ENCODE measurements around the gene DPF1. TPM values are rescaled to one million over a fixed set of nuclear protein-coding genes. Genes with fewer than 3 reads are reported as not detected.

The DPF1 gene
- total RNA-seq, 4 donors from 2014 or later = not detected

DNA sequence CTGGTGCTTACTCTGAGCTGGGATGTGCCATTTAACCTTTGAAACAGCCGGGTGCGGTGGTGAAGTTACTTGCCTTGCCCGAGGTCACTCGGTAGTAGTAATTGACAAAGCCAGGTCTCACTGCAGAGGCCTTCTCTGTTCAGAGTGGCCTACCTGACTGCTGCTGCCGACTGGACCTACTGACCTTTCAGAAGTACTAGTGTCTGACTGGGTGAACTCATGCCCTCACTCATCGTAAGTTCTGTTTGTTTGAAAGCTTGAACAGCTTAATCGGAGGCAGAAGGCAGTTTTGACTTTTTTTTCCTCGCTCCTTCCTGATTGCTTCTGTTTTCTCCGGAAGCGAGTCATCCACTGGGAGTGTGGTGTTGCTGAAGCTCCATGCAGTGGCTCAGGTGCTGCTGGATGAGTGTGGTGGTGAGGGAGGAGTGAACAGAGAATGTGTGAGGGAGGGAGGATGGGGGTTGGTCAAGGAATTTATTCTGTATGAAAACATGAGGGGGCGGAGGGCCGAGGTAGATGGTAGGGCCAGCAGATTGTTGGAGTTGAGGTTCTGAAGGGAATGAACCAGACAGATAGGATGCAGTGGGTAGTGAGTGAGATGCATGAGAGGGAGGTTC, 43.1 kb upstream of the DPF1 start:
- no peak overlapping the region for H3K4me3 ChIP-seq (ENCODE audit: low read depth, poor library complexity, severe bottlenecking)
- DNase-seq (ENCODE audit: low spot score in 2 of 2) = no peak
- intact Hi-C loops (cut with DNase I; ENCODE audit: low total_unique reads) = no loop called here
- TF ChIP-seq POLR2A (IDR thresholded peaks at IDR 0.05) = no peak
- TF ChIP-seq, protein P1, sequence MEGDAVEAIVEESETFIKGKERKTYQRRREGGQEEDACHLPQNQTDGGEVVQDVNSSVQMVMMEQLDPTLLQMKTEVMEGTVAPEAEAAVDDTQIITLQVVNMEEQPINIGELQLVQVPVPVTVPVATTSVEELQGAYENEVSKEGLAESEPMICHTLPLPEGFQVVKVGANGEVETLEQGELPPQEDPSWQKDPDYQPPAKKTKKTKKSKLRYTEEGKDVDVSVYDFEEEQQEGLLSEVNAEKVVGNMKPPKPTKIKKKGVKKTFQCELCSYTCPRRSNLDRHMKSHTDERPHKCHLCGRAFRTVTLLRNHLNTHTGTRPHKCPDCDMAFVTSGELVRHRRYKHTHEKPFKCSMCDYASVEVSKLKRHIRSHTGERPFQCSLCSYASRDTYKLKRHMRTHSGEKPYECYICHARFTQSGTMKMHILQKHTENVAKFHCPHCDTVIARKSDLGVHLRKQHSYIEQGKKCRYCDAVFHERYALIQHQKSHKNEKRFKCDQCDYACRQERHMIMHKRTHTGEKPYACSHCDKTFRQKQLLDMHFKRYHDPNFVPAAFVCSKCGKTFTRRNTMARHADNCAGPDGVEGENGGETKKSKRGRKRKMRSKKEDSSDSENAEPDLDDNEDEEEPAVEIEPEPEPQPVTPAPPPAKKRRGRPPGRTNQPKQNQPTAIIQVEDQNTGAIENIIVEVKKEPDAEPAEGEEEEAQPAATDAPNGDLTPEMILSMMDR (IDR thresholded peaks at IDR 0.05) = no peak
- 37 to 54% methylated on average over 12 of the region's 12 CpGs for whole genome bisulfite sequencing, 2 donors

DNA sequence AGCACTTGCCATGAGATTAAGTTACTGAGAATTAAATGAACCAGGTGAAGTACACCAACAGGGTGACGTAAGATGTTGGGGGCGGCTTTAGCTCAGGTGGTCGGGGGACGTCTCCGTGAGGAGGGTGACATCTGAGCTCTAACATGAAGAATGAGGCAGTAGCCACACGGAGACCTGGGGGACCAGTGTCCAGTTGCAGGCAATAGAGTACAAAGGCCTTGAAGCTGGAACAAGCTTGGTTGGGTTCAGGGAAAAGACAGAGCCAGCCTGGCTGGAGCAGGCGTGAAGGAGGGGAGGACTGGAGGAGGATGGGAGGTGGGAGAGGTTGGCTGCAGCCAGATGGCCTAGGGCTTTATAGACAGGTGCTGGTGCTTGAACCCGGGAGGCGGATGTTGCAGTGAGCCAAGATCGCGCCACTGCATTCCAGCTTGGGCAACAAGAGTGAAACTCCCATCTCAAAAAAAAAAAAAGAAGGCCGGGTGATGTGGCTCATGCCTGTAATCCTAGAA, 42.0 kb upstream of the DPF1 start:
- no peak for TF ChIP-seq POLR2A (IDR thresholded peaks at IDR 0.05)
- TF ChIP-seq, protein P1 (IDR thresholded peaks at IDR 0.05) = no peak
- intact Hi-C loops (cut with DNase I; ENCODE audit: low total_unique reads) = no loop called here
- 43 to 56% methylated on average over 12 of the region's 12 CpGs for WGBS, 2 donors
- no peak for DNase-seq (ENCODE audit: low spot score in 2 of 2)
- no peak overlapping the region for H3K4me3 ChIP-seq (ENCODE audit: low read depth, poor library complexity, severe bottlenecking)

DNA sequence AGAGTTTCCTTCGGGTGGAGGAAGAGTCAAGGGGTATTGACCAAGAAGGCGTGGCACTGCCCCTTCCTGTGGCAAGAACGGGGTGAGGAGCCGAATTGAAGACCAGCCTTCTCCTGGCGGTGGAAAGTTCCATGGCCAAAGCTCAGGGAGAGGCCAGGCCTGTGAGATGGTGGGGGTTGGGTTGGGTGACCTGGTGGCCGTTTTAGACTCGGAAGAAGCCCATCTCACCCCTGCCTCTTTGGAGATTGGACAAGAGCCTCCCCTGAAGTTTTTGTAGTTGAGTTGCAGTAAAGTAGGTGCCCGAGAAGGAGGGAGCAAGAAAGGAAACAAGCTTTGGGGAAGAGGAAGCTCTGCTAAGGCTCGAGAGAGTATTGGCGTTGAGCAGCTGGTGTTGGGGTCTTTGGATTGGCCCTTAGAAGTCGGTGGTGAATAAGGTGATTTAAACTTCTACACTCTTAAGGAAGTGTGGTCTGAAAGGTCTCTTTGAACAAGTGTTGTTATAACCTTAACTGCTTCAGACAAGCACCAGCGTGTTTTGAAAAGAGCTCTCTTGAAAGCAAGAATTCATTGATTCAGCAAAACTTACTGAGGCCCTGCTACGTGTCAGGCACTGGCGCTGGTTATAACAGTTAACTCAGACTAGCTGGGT, 41.3 kb upstream of the DPF1 start:
- DNase-seq (ENCODE audit: low spot score in 2 of 2) = no peak
- TF ChIP-seq POLR2A (IDR thresholded peaks at IDR 0.05) = no peak
- TF ChIP-seq, protein P1 (IDR thresholded peaks at IDR 0.05) = no peak
- 34 to 38% methylated on average over 14 of the region's 14 CpGs for WGBS, 2 donors
- H3K4me3 ChIP-seq (ENCODE audit: low read depth, poor library complexity, severe bottlenecking) = peak overlapping the region; percentile 49
- intact Hi-C loops (cut with DNase I; ENCODE audit: low total_unique reads) = no loop called here

DNA sequence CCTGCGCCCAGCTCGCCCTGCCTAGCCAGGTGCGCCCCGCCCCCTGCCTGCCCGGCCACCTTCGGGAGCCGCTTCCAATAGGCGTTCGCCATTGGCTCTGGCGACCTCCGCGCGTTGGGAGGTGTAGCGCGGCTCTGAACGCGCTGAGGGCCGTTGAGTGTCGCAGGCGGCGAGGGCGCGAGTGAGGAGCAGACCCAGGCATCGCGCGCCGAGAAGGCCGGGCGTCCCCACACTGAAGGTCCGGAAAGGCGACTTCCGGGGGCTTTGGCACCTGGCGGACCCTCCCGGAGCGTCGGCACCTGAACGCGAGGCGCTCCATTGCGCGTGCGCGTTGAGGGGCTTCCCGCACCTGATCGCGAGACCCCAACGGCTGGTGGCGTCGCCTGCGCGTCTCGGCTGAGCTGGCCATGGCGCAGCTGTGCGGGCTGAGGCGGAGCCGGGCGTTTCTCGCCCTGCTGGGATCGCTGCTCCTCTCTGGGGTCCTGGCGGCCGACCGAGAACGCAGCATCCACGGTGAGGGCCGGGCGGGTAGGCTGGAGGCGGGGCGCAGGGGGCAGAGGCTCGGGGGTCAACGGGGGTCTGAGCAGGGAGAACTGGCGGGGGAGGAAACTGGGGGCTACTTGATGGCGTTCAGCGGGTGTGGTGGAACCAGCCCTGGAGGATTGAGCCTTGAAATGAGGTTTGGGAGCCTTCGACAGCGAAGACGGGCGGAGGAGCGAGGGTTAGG, 40.6 kb upstream of the DPF1 start, which contains the start of gene SPINT2:
SPINT2 (plus strand) TSS at position 88 of the 727 bp plus-strand sequence; CDS start at position 408, 320 bp downstream.
- intact Hi-C loops (cut with DNase I; ENCODE audit: low total_unique reads) = no loop called here
- 4 to 31% methylated on average over 11 to 46 of the region's 78 CpGs for WGBS, 2 donors
- peak within 1 kb of the TSS; percentile 49 for H3K4me3 ChIP-seq (ENCODE audit: low read depth, poor library complexity, severe bottlenecking)
- TF ChIP-seq POLR2A (IDR thresholded peaks at IDR 0.05) = no peak
- TF ChIP-seq, protein P1 (IDR thresholded peaks at IDR 0.05) = no peak
- DNase-seq (ENCODE audit: low spot score in 2 of 2) = peak in 1 of 2 donors; percentile 95

DNA sequence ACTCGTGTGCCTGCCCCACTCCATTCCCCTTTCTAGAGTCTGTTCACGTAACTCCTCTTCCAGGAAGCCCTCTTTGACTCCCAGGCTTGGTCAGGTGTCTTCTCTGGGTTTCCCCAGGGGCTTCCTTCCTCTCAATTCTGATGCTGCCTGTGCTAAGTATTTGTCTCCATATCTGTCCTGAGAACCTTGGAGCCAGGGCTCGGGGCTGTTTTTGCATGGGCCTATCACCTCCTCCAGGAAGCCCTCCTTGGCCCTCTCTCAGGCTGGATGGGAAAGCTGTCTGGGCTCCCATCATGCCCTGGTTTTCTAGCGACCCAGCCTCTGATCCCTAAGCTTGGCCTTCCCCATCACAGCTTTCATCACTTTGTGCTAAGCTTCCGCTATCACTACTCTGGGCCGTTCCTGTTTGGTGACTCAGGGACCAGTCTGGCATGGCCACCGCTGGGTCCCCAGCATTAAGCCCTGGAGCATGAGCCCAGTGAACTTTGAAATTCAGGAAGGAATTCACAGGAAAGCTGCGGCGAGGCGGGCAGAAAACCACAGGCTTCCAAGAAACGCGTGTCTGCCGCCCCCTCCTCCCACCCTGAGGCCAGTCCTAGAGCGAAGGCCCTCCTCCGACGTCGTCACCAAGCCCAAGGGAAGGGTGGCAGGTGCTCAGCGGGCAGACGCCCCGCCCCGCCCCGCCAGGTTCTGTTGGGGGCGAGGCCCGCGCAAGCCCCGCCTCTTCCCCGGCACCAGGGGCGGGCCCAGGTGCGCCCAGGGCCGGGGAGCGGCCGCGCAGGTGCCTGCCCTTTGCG, 39.9 kb upstream of the DPF1 start:
- peak overlapping the region; percentile 49 for H3K4me3 ChIP-seq (ENCODE audit: low read depth, poor library complexity, severe bottlenecking)
- 15 to 16% methylated on average over 19 to 21 of the region's 34 CpGs for WGBS, 2 donors
- peak; percentile 71 to 91 for DNase-seq (ENCODE audit: low spot score in 2 of 2)
- intact Hi-C loops (cut with DNase I; ENCODE audit: low total_unique reads) = no loop called here
- TF ChIP-seq POLR2A (IDR thresholded peaks at IDR 0.05) = no peak
- TF ChIP-seq, protein P1 (IDR thresholded peaks at IDR 0.05) = no peak

All from lower leg skin (tissue), 4 donors.